Hepatocyte (in vitro differentiated cells): Measurements from ENCODE around the gene CEBPE.

Source experiments
- CTCF ChIP-seq: fragments of 200-600 bp; sonication (generic); IDR thresholded peaks from 2 replicates; pipeline ENCODE4 v1.5.1; 2016; ENCODE audit warnings: antibody characterized with exemption, mild to moderate bottlenecking; ENCODE audit not compliant: poor library complexity
- EZH2 ChIP-seq: fragments of 200-600 bp; sonication (generic); IDR thresholded peaks from 2 replicates; pipeline ENCODE4 v1.6.1; 2016; ENCODE audit warnings: antibody characterized with exemption, mild to moderate bottlenecking, borderline replicate concordance
- EZH2phosphoT487 ChIP-seq: fragments of 200-600 bp; sonication (generic); IDR thresholded peaks from one replicate; pipeline ENCODE4 v1.6.1; 2018; ENCODE audit warnings: antibody characterized with exemption, mild to moderate bottlenecking, low read depth, moderate library complexity; ENCODE audit not compliant: unreplicated experiment, severe bottlenecking

GRCh38 chr14:23142826-23143225 lies 23.8 kb upstream of the CEBPE start:
- TF ChIP-seq EZH2 (no peak), CTCF (no peak), EZH2phosphoT487 (no peak)
